PC-9 (cell line): Measurements from ENCODE around the gene CYP4V2. TPM values are rescaled to one million over a fixed set of nuclear protein-coding genes. Genes with fewer than 3 reads are reported as not detected.

Experiments used
- BruUV-seq: library from RNA; stranded (reverse); fragments of 400-500 nt; replicated peaks from 2 replicates; lab custom pipeline; 2021; lab: Mats Ljungman, UMichigan
- CTCF ChIA-PET: fragments of 300-600 bp; sonication (Branson Sonifier 250); formaldehyde crosslinking; loops from one replicate; lab custom pipeline; 2022; ENCODE audit warnings: antibody characterized with exemption; lab: Charles Lee
- POLR2A ChIA-PET: fragments of 300-600 bp; sonication (Branson Sonifier 250); formaldehyde crosslinking; loops from one replicate; lab custom pipeline; 2022; ENCODE audit warnings: antibody characterized with exemption; ENCODE audit not compliant: unreplicated experiment; lab: Charles Lee
- DNase-seq, 2 experiments: peaks; one replicate each; pipeline versions ENCODE4 v3.0.0 to v3.0.0-alpha.2; 2015 to 2022; ENCODE audit warnings: mixed read lengths in 1 of 2
- H2AFZ ChIP-seq: fragments of 200-600 bp; sonication (generic); 2 replicates; pipeline ENCODE4 v1.8.1; 2017; ENCODE audit warnings: antibody characterized with exemption
- H3F3A ChIP-seq: fragments of 200-600 bp; sonication (generic); 2 replicates; pipeline ENCODE4 v1.8.1; 2017; ENCODE audit warnings: antibody characterized with exemption, mild to moderate bottlenecking, low read depth; ENCODE audit not compliant: insufficient read depth
- H3K27ac ChIP-seq: fragments of 200-600 bp; sonication (generic); 2 replicates; pipeline ENCODE4 v1.6.1; 2016; ENCODE audit warnings: mixed run types
- H3K27me3 ChIP-seq: fragments of 200-600 bp; sonication (generic); 2 replicates; pipeline ENCODE4 v1.6.1; 2016; ENCODE audit warnings: low read depth, mixed run types; ENCODE audit not compliant: insufficient read depth
- H3K36me3 ChIP-seq: fragments of 200-600 bp; sonication (generic); 2 replicates; pipeline ENCODE4 v1.6.1; 2016; ENCODE audit warnings: low read depth, mixed run types
- H3K4me1 ChIP-seq: fragments of 200-600 bp; sonication (generic); replicated peaks from 2 replicates; pipeline ENCODE4 v1.6.1; 2016; ENCODE audit warnings: mixed run types; ENCODE audit not compliant: insufficient read depth
- H3K4me2 ChIP-seq: fragments of 200-600 bp; sonication (generic); 2 replicates; pipeline ENCODE4 v1.6.1; 2017; ENCODE audit warnings: mixed run types
- H3K4me3 ChIP-seq: fragments of 200-600 bp; sonication (generic); 2 replicates; pipeline ENCODE4 v1.6.1; 2016; ENCODE audit warnings: mixed run types
- H3K79me2 ChIP-seq: fragments of 200-600 bp; sonication (generic); 2 replicates; pipeline ENCODE4 v1.6.1; 2017; ENCODE audit warnings: low read depth, mixed run types
- H3K9me2 ChIP-seq: fragments of 200-600 bp; sonication (generic); 2 replicates; pipeline ENCODE4 v1.8.1; 2017; ENCODE audit warnings: mild to moderate bottlenecking; ENCODE audit not compliant: insufficient read depth
- H3K9me3 ChIP-seq: fragments of 200-600 bp; sonication (generic); 2 replicates; pipeline ENCODE4 v1.8.1; 2016; ENCODE audit warnings: low read depth; ENCODE audit not compliant: insufficient read depth
- H4K20me1 ChIP-seq: fragments of 200-600 bp; sonication (generic); 2 replicates; pipeline ENCODE4 v1.8.1; 2017; ENCODE audit not compliant: insufficient read depth
- CTCF ChIP-seq: fragments of 200-600 bp; sonication (generic); conservative IDR thresholded peaks from 2 replicates; pipeline ENCODE4 v1.6.1; 2017; ENCODE audit warnings: mixed run types, antibody characterized with exemption, mild to moderate bottlenecking, moderate library complexity
- EZH2 ChIP-seq: fragments of 200-600 bp; sonication (generic); IDR thresholded peaks from 2 replicates; pipeline ENCODE4 v1.8.0; 2017; ENCODE audit warnings: antibody characterized with exemption, low read depth
- intact Hi-C: fragments of 100-400 bp; cut with micrococcal nuclease; formaldehyde crosslinking; loops from one replicate; pipeline ENCODE4 v1.10.0; 2022; ENCODE audit not compliant: unreplicated experiment
- total RNA-seq: library from RNA; stranded (reverse); gene quantifications from 2 replicates; pipeline ENCODE4 v1.2.3, GENCODE V29; 2021

CYP4V2 gene
- total RNA-seq, 1 experiment from 2014 or later, result 12.5 TPM

- H3F3A ChIP-seq, result no peaks in the 10 kb centered on the region
- H3K36me3 ChIP-seq, result no peaks in the 10 kb centered on the region
- H3K4me1 ChIP-seq, result peaks cover 8% of the 10 kb centered on the region
- H3K79me2 ChIP-seq, result no peaks in the 10 kb centered on the region
- TF ChIP-seq EZH2 (no peak), CTCF (no peak)
- ChIA-PET POLR2A (no interaction called here), CTCF (no interaction called here)
- BruUV-seq, result no TSS peak
- H3K27ac ChIP-seq, result no peak overlapping the region
- H3K4me2 ChIP-seq, result no peak overlapping the region
- no peak overlapping the region for H3K4me3 ChIP-seq
- intact Hi-C loops, result no loop called here
- no peaks in the 10 kb centered on the region for H3K27me3 ChIP-seq
- no peaks in the 10 kb centered on the region for H3K9me3 ChIP-seq
- no peak overlapping the region for H2AFZ ChIP-seq
- no peaks in the 10 kb centered on the region for H4K20me1 ChIP-seq
- no peak for DNase-seq
- no peaks in the 10 kb centered on the region for H3K9me2 ChIP-seq
These were observed 2.5 kb downstream of the CYP4V2 start for GRCh38 chr4:186193851-186194250.

- ChIA-PET CTCF (interaction anchor here (0.5 kb wide), 1 partner anchor 653 kb away, joined by 3 read pairs; no protein-coding TSS in a partner anchor), POLR2A (no interaction called here)
- TF ChIP-seq EZH2, result no peak
- TF ChIP-seq CTCF, result no peak
- H3K9me3 ChIP-seq, result no peaks in the 10 kb centered on the region
- H3K4me1 ChIP-seq, result no peaks in the 10 kb centered on the region
- H3K4me3 ChIP-seq, result no peak overlapping the region
- H3K27me3 ChIP-seq, result no peaks in the 10 kb centered on the region
- H4K20me1 ChIP-seq, result no peaks in the 10 kb centered on the region
- H3K36me3 ChIP-seq, result no peaks in the 10 kb centered on the region
- no TSS peak for BruUV-seq
- H3F3A ChIP-seq, result no peaks in the 10 kb centered on the region
- no peak for DNase-seq
- no peaks in the 10 kb centered on the region for H3K79me2 ChIP-seq
- no peak overlapping the region for H2AFZ ChIP-seq
- intact Hi-C loops, result no loop called here
- H3K4me2 ChIP-seq, result no peak overlapping the region
- H3K27ac ChIP-seq, result no peak overlapping the region
- H3K9me2 ChIP-seq, result no peaks in the 10 kb centered on the region
These were observed 4.7 kb downstream of the CYP4V2 start for GRCh38 chr4:186196063-186196462.

GRCh38 chr4:186200516-186200915 lies 9.1 kb downstream of the CYP4V2 start:
- TF ChIP-seq CTCF, result no peak
- no peak for TF ChIP-seq EZH2

More at GRCh38 chr4:186200516-186200915, 9.1 kb downstream of the CYP4V2 start:
- ChIA-PET CTCF (no interaction called here), POLR2A (no interaction called here)
- no peak overlapping the region for H3K27ac ChIP-seq
- no peaks in the 10 kb centered on the region for H3K79me2 ChIP-seq
- no peaks in the 10 kb centered on the region for H3K27me3 ChIP-seq
- H4K20me1 ChIP-seq, result no peaks in the 10 kb centered on the region
- intact Hi-C loops, result no loop called here
- no peaks in the 10 kb centered on the region for H3K36me3 ChIP-seq
- no peak overlapping the region for H3K4me3 ChIP-seq
- BruUV-seq, result no TSS peak
- no peak overlapping the region for H2AFZ ChIP-seq
- H3K4me2 ChIP-seq, result no peak overlapping the region
- peaks cover 5% of the 10 kb centered on the region; the same call in 1 of the 2 replicates for H3F3A ChIP-seq
- no peaks in the 10 kb centered on the region for H3K9me3 ChIP-seq
- DNase-seq, result no peak
- H3K4me1 ChIP-seq, result no peaks in the 10 kb centered on the region
- no peaks in the 10 kb centered on the region for H3K9me2 ChIP-seq
